ENCODE data around the gene PDIK1L. TPM values are rescaled to one million over a fixed set of nuclear protein-coding genes. Genes with fewer than 3 reads are reported as not detected.
A peak's percentile ranks its signal among the peaks of the same experiment; 100 is the strongest.

Gene PDIK1L
- polyA plus RNA-seq, 1 donor from 2014 or later: 44.9 TPM

GRCh38 chr1:26145041-26145959 is 33.7 kb downstream of the PDIK1L start:
- H4K20me1 ChIP-seq (ENCODE audit: insufficient read depth): no peaks in the 10 kb centered on the region
- H3K4me2 ChIP-seq (ENCODE audit: low read length): no peak overlapping the region
- H2AFZ ChIP-seq (ENCODE audit: low read depth, low read length): no peak overlapping the region
- no peaks in the 10 kb centered on the region for H3K27me3 ChIP-seq (ENCODE audit: insufficient read depth, low read depth, low read length)
- TF ChIP-seq CTCF (IDR thresholded peaks at IDR 0.05; ENCODE audit: poor library complexity, severe bottlenecking): peak; percentile 84
- peak; percentile 87 for TF ChIP-seq SMC3 (conservative IDR thresholded peaks at IDR 0.05; ENCODE audit: poor library complexity)
- no peak for TF ChIP-seq REST (IDR thresholded peaks at IDR 0.05; ENCODE audit: borderline replicate concordance)
- no peak for TF ChIP-seq TAF1 (IDR thresholded peaks at IDR 0.05; ENCODE audit: low read depth)
- TF ChIP-seq RAD21 (conservative IDR thresholded peaks at IDR 0.05): peak; percentile 77
- no peaks in the 10 kb centered on the region for H3F3A ChIP-seq (ENCODE audit: insufficient read depth, low read length, poor library complexity, severe bottlenecking)
- H3K9ac ChIP-seq (ENCODE audit: low read length): no peak overlapping the region
- no peaks in the 10 kb centered on the region for H3K36me3 ChIP-seq (ENCODE audit: insufficient read depth, low read length)
- H3K4me3 ChIP-seq (ENCODE audit: low read length): no peak overlapping the region
- H3K9me3 ChIP-seq (ENCODE audit: low read length): no peaks in the 10 kb centered on the region
- no peaks in the 10 kb centered on the region for H3K9me2 ChIP-seq (ENCODE audit: insufficient read depth, low read length)
- H3K27ac ChIP-seq (ENCODE audit: low read length): no peak overlapping the region
- no peaks in the 10 kb centered on the region for H3K79me2 ChIP-seq (replicated peaks; ENCODE audit: insufficient read depth, low read length)

GRCh38 chr1:26145960-26146294 is 34.3 kb downstream of the PDIK1L start:
- H4K20me1 ChIP-seq (ENCODE audit: insufficient read depth): no peaks in the 10 kb centered on the region
- H3K9me3 ChIP-seq (ENCODE audit: low read length): no peaks in the 10 kb centered on the region
- H3K9ac ChIP-seq (ENCODE audit: low read length): no peak overlapping the region
- H3K27me3 ChIP-seq (ENCODE audit: insufficient read depth, low read depth, low read length): no peaks in the 10 kb centered on the region
- no peaks in the 10 kb centered on the region for H3K79me2 ChIP-seq (replicated peaks; ENCODE audit: insufficient read depth, low read length)
- no peaks in the 10 kb centered on the region for H3K9me2 ChIP-seq (ENCODE audit: insufficient read depth, low read length)
- no peak overlapping the region for H3K4me3 ChIP-seq (ENCODE audit: low read length)
- H3K36me3 ChIP-seq (ENCODE audit: insufficient read depth, low read length): no peaks in the 10 kb centered on the region
- no peak overlapping the region for H3K27ac ChIP-seq (ENCODE audit: low read length)
- no peaks in the 10 kb centered on the region for H3F3A ChIP-seq (ENCODE audit: insufficient read depth, low read length, poor library complexity, severe bottlenecking)
- no peak overlapping the region for H2AFZ ChIP-seq (ENCODE audit: low read depth, low read length)
- TF ChIP-seq MXI1 (conservative IDR thresholded peaks at IDR 0.05; ENCODE audit: poor library complexity, severe bottlenecking) (no peak), REST (IDR thresholded peaks at IDR 0.05; ENCODE audit: borderline replicate concordance) (no peak), SMC3 (conservative IDR thresholded peaks at IDR 0.05; ENCODE audit: poor library complexity) (no peak), EZH2 (IDR thresholded peaks at IDR 0.05; ENCODE audit: borderline replicate concordance, insufficient read depth, low read length, poor library complexity, severe bottlenecking) (no peak), TAF1 (IDR thresholded peaks at IDR 0.05; ENCODE audit: low read depth) (no peak), CTCF (IDR thresholded peaks at IDR 0.05; ENCODE audit: poor library complexity, severe bottlenecking) (no peak), POLR2AphosphoS5 (IDR thresholded peaks at IDR 0.05) (no peak), EP300 (conservative IDR thresholded peaks at IDR 0.05; ENCODE audit: poor library complexity, severe bottlenecking) (no peak), RAD21 (conservative IDR thresholded peaks at IDR 0.05) (no peak)
- H3K4me2 ChIP-seq (ENCODE audit: low read length): no peak overlapping the region
